GM19468 (cell line): Measurements from ENCODE around the gene C11orf98.

ENCODE experiments used
- ATAC-seq: cut with Tn5 transposase; IDR thresholded peaks from one replicate; pipeline ENCODE4 v1.9.1; 2021; ENCODE audit warnings: mild to moderate bottlenecking, moderate library complexity, moderate number of reproducible peaks; ENCODE audit not compliant: unreplicated experiment; ENCODE audit errors: extremely low read depth

The C11orf98 gene

DNA sequence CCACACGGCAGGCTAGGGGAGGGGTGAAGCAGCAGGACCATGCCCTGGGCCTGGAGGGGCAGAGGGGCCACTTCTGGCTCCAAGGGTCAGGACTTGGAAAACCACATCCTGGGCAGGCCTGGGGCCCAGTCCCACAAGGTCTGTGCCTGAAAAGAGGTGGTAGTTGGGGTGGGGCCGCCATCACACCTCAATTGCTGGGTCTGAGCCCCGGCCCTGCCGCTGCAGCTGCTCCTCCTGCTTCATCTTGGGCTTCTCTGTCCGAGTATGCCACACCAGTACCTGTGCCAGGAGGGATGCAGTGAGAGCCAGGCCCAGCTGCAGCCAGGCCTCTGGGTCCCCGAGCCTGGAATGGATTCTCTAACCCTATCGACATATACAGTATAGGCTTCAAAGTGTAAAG is 49.5 kb downstream of the C11orf98 start:
- no peak for ATAC-seq

DNA sequence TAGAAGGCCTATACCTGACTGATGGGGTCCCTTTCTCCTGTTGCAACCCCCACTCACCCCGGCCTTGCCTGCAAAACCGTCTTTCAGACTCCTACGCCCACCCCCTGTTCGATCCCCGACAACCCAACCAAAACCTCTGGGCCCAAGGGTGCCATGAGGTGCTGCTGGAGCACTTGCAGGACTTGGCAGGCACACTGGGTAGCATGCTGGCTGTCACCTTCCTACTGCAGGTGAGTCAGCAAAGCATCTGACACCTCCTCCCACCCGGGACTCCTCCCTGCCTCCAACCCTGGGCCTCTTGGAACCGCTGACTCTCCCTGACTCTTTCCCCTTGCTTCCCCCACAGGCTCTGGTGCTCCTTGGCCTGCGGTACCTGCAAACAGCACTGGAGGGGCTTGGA is 50.7 kb downstream of the C11orf98 start:
- no peak for ATAC-seq

DNA sequence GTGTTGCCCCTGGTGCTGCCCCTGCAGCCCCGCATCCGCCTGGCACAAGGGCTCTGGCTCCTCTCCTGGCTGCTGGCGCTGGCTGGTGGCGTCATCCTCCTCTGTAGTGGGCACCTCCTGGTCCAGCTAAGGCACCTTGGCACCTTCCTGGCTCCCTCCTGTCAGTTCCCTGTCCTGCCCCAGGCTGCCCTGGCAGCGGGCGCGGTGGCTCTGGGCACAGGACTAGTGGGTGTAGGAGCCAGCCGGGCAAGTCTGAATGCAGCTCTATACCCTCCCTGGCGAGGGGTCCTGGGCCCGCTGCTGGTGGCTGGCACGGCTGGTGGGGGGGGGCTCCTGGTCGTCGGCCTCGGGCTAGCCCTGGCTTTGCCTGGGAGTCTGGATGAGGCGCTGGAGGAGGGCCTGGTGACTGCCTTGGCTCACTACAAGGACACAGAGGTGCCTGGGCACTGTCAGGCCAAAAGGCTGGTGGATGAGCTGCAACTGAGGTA is 51.7 kb downstream of the C11orf98 start:
- ATAC-seq = no peak
